HEK293 (cell line): ENCODE data around the gene ARFGAP1.

Experiments
- CTCF ChIA-PET: fragments of 350-600 bp; formaldehyde crosslinking; extraction: SDS; loops from one replicate; lab custom pipeline; 2021; ENCODE audit warnings: antibody characterized with exemption; lab: Yijun Ruan, JAX
- POLR2A ChIA-PET: fragments of 300-600 bp; formaldehyde crosslinking; extraction: SDS; loops from one replicate; lab custom pipeline; 2020; ENCODE audit warnings: antibody characterized with exemption, inconsistent platforms; lab: Yijun Ruan, JAX
- H3K27ac ChIP-seq: fragments of 200-500 bp; sonication (Bioruptor generic); 2 replicates; pipeline ENCODE4 v1.5.1; 2014; ENCODE audit warnings: low read depth, low read length, control low read depth, inconsistent platforms; ENCODE audit errors: extremely low read depth
- H3K36me3 ChIP-seq, 2 experiments: fragments of 200-500 bp in 1 of 2; sonication (Bioruptor generic) in 1 of 2; 1 replicate in 1 of 2; 2 replicates in 1 of 2; pipeline ENCODE4 v1.5.1; 2014 to 2017; ENCODE audit warnings: inconsistent platforms in 2 of 2, low read length in 2 of 2; ENCODE audit not compliant: control insufficient read depth in 2 of 2, insufficient read depth in 1 of 2
- H3K4me1 ChIP-seq: fragments of 200-500 bp; sonication (Bioruptor generic); 2 replicates; pipeline ENCODE4 v1.5.1; 2014; ENCODE audit warnings: mild to moderate bottlenecking, low read length, inconsistent platforms; ENCODE audit not compliant: control insufficient read depth, insufficient read depth
- H3K4me3 ChIP-seq: 2 replicates; pipeline ENCODE4 v1.5.1; 2011; ENCODE audit warnings: low read depth, mild to moderate bottlenecking, control low read depth, low read length, moderate library complexity
- H3K9me3 ChIP-seq: fragments of 200-500 bp; sonication (Bioruptor generic); 2 replicates; pipeline ENCODE4 v1.5.1; 2014; ENCODE audit warnings: low read depth, low read length, inconsistent platforms; ENCODE audit not compliant: control insufficient read depth, insufficient read depth
- BCL11A ChIP-seq: fragments of 450-650 bp; formaldehyde crosslinking; IDR thresholded peaks from 2 replicates; pipeline ENCODE4 v1.5.1; 2016; ENCODE audit warnings: low read depth, missing biosample characterization, missing genetic modification characterization
- KLF1 ChIP-seq: fragments of 450-650 bp; formaldehyde crosslinking; IDR thresholded peaks from 2 replicates; pipeline ENCODE4 v1.5.1; 2016; ENCODE audit warnings: missing biosample characterization, missing genetic modification characterization
- KLF16 ChIP-seq: fragments of 450-650 bp; formaldehyde crosslinking; IDR thresholded peaks from 2 replicates; pipeline ENCODE4 v1.5.1; 2017; ENCODE audit warnings: missing biosample characterization, missing genetic modification characterization
- WT1 ChIP-seq: fragments of 450-650 bp; formaldehyde crosslinking; IDR thresholded peaks from 2 replicates; pipeline ENCODE4 v1.5.1; 2016; ENCODE audit warnings: missing biosample characterization, missing genetic modification characterization
- YY2 ChIP-seq: fragments of 450-650 bp; formaldehyde crosslinking; IDR thresholded peaks from 2 replicates; pipeline ENCODE4 v1.5.1; 2016; ENCODE audit warnings: missing biosample characterization, missing genetic modification characterization
- ZBTB17 ChIP-seq: fragments of 450-650 bp; formaldehyde crosslinking; IDR thresholded peaks from 2 replicates; pipeline ENCODE4 v1.5.1; 2016; ENCODE audit warnings: missing biosample characterization, missing genetic modification characterization
- ZBTB26 ChIP-seq: fragments of 450-650 bp; formaldehyde crosslinking; optimal IDR thresholded peaks from 2 replicates; pipeline ENCODE3; 2016; ENCODE audit warnings: missing biosample characterization, mild to moderate bottlenecking, missing genetic modification characterization
- ZFHX2 ChIP-seq: fragments of 450-650 bp; formaldehyde crosslinking; conservative IDR thresholded peaks from 2 replicates; pipeline ENCODE4 v1.5.1; 2016; ENCODE audit warnings: missing biosample characterization, missing genetic modification characterization
- ZIC2 ChIP-seq: fragments of 450-650 bp; formaldehyde crosslinking; IDR thresholded peaks from 2 replicates; pipeline ENCODE4 v1.5.1; 2016; ENCODE audit warnings: missing biosample characterization, missing genetic modification characterization
- ZNF10 ChIP-seq: fragments of 450-650 bp; formaldehyde crosslinking; IDR thresholded peaks from 2 replicates; pipeline ENCODE4 v1.5.1; 2017; ENCODE audit warnings: missing biosample characterization, missing genetic modification characterization
- ZNF138 ChIP-seq: fragments of 450-650 bp; formaldehyde crosslinking; IDR thresholded peaks from 2 replicates; pipeline ENCODE4 v1.5.1; 2016; ENCODE audit warnings: missing biosample characterization, missing genetic modification characterization, borderline replicate concordance
- ZNF174 ChIP-seq: fragments of 450-650 bp; formaldehyde crosslinking; IDR thresholded peaks from 2 replicates; pipeline ENCODE4 v1.5.0; 2017; ENCODE audit warnings: missing biosample characterization, mild to moderate bottlenecking, missing genetic modification characterization
- ZNF19 ChIP-seq: fragments of 450-650 bp; formaldehyde crosslinking; IDR thresholded peaks from 2 replicates; pipeline ENCODE4; 2016; ENCODE audit warnings: missing biosample characterization, missing genetic modification characterization, low read depth
- ZNF24 ChIP-seq: fragments of 450-650 bp; formaldehyde crosslinking; IDR thresholded peaks from 2 replicates; pipeline ENCODE4 v1.5.1; 2016; ENCODE audit warnings: missing biosample characterization, missing genetic modification characterization
- ZNF37A ChIP-seq: fragments of 450-650 bp; IDR thresholded peaks from 2 replicates; pipeline ENCODE4 v1.5.1; 2018; ENCODE audit warnings: missing biosample characterization, missing genetic modification characterization
- ZNF391 ChIP-seq: fragments of 450-650 bp; formaldehyde crosslinking; IDR thresholded peaks from 2 replicates; pipeline ENCODE4 v1.5.1; 2016; ENCODE audit warnings: low read depth, missing biosample characterization, missing genetic modification characterization, borderline replicate concordance
- ZNF510 ChIP-seq: fragments of 450-650 bp; formaldehyde crosslinking; IDR thresholded peaks from 2 replicates; pipeline ENCODE4 v1.5.1; 2018; ENCODE audit warnings: mild to moderate bottlenecking, missing genetic modification characterization, missing biosample characterization; ENCODE audit not compliant: insufficient replicate concordance
- ZNF558 ChIP-seq: fragments of 450-650 bp; formaldehyde crosslinking; IDR thresholded peaks from 2 replicates; pipeline ENCODE4 v1.5.1; 2016; ENCODE audit warnings: missing biosample characterization, missing genetic modification characterization
- ZNF571 ChIP-seq: fragments of 450-650 bp; formaldehyde crosslinking; IDR thresholded peaks from 2 replicates; pipeline ENCODE4 v1.5.0; 2017; ENCODE audit warnings: missing biosample characterization, missing genetic modification characterization
- ZNF600 ChIP-seq: fragments of 450-650 bp; formaldehyde crosslinking; IDR thresholded peaks from 2 replicates; pipeline ENCODE4 v1.5.1; 2016; ENCODE audit warnings: missing biosample characterization, missing genetic modification characterization
- ZNF621 ChIP-seq: fragments of 450-650 bp; formaldehyde crosslinking; IDR thresholded peaks from 2 replicates; pipeline ENCODE4 v1.5.1; 2017; ENCODE audit warnings: missing biosample characterization, missing genetic modification characterization
- ZNF658 ChIP-seq: fragments of 450-650 bp; formaldehyde crosslinking; IDR thresholded peaks from 2 replicates; pipeline ENCODE4; 2016; ENCODE audit warnings: missing biosample characterization, missing genetic modification characterization
- ZNF785 ChIP-seq: fragments of 450-650 bp; formaldehyde crosslinking; IDR thresholded peaks from 2 replicates; pipeline ENCODE4 v1.5.1; 2016; ENCODE audit warnings: missing biosample characterization, missing genetic modification characterization
- ZNF791 ChIP-seq: fragments of 450-650 bp; formaldehyde crosslinking; IDR thresholded peaks from 2 replicates; pipeline ENCODE4 v1.5.1; 2016; ENCODE audit warnings: missing biosample characterization, missing genetic modification characterization
- TF ChIP-seq, protein P1 (sequence below): fragments of 450-650 bp; IDR thresholded peaks from 2 replicates; pipeline ENCODE4 v1.5.1; 2018; ENCODE audit warnings: missing biosample characterization, mild to moderate bottlenecking, missing genetic modification characterization
- TF ChIP-seq, protein P2 (sequence below): fragments of 450-650 bp; formaldehyde crosslinking; IDR thresholded peaks from 2 replicates; pipeline ENCODE4 v1.5.1; 2016; ENCODE audit warnings: missing biosample characterization, missing genetic modification characterization
- TF ChIP-seq, protein P3 (sequence below): fragments of 450-650 bp; formaldehyde crosslinking; IDR thresholded peaks from 2 replicates; pipeline ENCODE4 v1.5.1; 2016; ENCODE audit warnings: missing biosample characterization, missing genetic modification characterization

The ARFGAP1 gene

GRCh38 chr20:63322933-63323273, 50.3 kb downstream of the ARFGAP1 start:
- H3K9me3 ChIP-seq, result no peaks in the 10 kb centered on the region
- CTCF ChIA-PET, result interaction anchor here (4.3 kb wide), 1 partner anchor 13 kb away, joined by 16 read pairs; no protein-coding TSS in a partner anchor
- H3K4me1 ChIP-seq, result no peaks in the 10 kb centered on the region
- H3K4me3 ChIP-seq, result no peak overlapping the region
- TF ChIP-seq, protein P1, sequence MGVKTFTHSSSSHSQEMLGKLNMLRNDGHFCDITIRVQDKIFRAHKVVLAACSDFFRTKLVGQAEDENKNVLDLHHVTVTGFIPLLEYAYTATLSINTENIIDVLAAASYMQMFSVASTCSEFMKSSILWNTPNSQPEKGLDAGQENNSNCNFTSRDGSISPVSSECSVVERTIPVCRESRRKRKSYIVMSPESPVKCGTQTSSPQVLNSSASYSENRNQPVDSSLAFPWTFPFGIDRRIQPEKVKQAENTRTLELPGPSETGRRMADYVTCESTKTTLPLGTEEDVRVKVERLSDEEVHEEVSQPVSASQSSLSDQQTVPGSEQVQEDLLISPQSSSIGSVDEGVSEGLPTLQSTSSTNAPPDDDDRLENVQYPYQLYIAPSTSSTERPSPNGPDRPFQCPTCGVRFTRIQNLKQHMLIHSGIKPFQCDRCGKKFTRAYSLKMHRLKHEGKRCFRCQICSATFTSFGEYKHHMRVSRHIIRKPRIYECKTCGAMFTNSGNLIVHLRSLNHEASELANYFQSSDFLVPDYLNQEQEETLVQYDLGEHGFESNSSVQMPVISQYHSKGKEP (tag by site-specific recombination), result no peak
- no peak for TF ChIP-seq ZNF510 (tag by site-specific recombination)
- no peak for TF ChIP-seq WT1 (tag by site-specific recombination)
- TF ChIP-seq ZNF37A (tag by site-specific recombination), result no peak
- no peak for TF ChIP-seq YY2 (tag by site-specific recombination)
- TF ChIP-seq ZNF10 (tag by site-specific recombination), result no peak
- no peak for TF ChIP-seq BCL11A (tag by site-specific recombination)
- TF ChIP-seq ZNF791 (tag by site-specific recombination), result no peak
- TF ChIP-seq, protein P2, sequence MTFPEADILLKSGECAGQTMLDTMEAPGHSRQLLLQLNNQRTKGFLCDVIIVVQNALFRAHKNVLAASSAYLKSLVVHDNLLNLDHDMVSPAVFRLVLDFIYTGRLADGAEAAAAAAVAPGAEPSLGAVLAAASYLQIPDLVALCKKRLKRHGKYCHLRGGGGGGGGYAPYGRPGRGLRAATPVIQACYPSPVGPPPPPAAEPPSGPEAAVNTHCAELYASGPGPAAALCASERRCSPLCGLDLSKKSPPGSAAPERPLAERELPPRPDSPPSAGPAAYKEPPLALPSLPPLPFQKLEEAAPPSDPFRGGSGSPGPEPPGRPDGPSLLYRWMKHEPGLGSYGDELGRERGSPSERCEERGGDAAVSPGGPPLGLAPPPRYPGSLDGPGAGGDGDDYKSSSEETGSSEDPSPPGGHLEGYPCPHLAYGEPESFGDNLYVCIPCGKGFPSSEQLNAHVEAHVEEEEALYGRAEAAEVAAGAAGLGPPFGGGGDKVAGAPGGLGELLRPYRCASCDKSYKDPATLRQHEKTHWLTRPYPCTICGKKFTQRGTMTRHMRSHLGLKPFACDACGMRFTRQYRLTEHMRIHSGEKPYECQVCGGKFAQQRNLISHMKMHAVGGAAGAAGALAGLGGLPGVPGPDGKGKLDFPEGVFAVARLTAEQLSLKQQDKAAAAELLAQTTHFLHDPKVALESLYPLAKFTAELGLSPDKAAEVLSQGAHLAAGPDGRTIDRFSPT (tag by site-specific recombination), result no peak
- no peak for TF ChIP-seq ZNF621 (tag by site-specific recombination)
- no peak for TF ChIP-seq ZNF174 (tag by site-specific recombination)
- TF ChIP-seq ZNF600 (tag by site-specific recombination), result no peak
- TF ChIP-seq ZIC2 (tag by site-specific recombination), result no peak
- H3K36me3 ChIP-seq, result no peaks in the 10 kb centered on the region
- no peak overlapping the region for H3K27ac ChIP-seq
- POLR2A ChIA-PET, result no interaction called here

GRCh38 chr20:63323357-63323981, 50.9 kb downstream of the ARFGAP1 start:
- Histone ChIP-seq H3K36me3 (no peaks in the 10 kb centered on the region), H3K4me1 (no peaks in the 10 kb centered on the region)
- CTCF ChIA-PET, result interaction anchor here (4.3 kb wide), 1 partner anchor 14 kb away, joined by 16 read pairs; no protein-coding TSS in a partner anchor
- TF ChIP-seq ZNF558 (tag by site-specific recombination) (no peak), ZBTB17 (tag by site-specific recombination) (no peak), ZBTB26 (tag by site-specific recombination) (no peak), ZNF138 (no peak), KLF16 (no peak), ZNF19 (tag by site-specific recombination) (no peak), KLF1 (tag by site-specific recombination) (no peak), ZNF658 (tag by site-specific recombination) (no peak), ZNF391 (tag by site-specific recombination) (no peak), ZFHX2 (tag by site-specific recombination) (no peak), ZNF571 (tag by site-specific recombination) (no peak), ZNF24 (no peak), ZNF785 (tag by site-specific recombination) (no peak)
- TF ChIP-seq, protein P3, sequence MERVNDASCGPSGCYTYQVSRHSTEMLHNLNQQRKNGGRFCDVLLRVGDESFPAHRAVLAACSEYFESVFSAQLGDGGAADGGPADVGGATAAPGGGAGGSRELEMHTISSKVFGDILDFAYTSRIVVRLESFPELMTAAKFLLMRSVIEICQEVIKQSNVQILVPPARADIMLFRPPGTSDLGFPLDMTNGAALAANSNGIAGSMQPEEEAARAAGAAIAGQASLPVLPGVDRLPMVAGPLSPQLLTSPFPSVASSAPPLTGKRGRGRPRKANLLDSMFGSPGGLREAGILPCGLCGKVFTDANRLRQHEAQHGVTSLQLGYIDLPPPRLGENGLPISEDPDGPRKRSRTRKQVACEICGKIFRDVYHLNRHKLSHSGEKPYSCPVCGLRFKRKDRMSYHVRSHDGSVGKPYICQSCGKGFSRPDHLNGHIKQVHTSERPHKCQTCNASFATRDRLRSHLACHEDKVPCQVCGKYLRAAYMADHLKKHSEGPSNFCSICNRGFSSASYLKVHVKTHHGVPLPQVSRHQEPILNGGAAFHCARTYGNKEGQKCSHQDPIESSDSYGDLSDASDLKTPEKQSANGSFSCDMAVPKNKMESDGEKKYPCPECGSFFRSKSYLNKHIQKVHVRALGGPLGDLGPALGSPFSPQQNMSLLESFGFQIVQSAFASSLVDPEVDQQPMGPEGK (tag by site-specific recombination), result no peak
- TF ChIP-seq, all 188 proteins: peak for 0
- H3K4me3 ChIP-seq, result no peak overlapping the region
- H3K9me3 ChIP-seq, result no peaks in the 10 kb centered on the region
- H3K27ac ChIP-seq, result no peak overlapping the region
- POLR2A ChIA-PET, result no interaction called here
